ENCODE data around the gene TEKT5.

TEKT5 gene

DNA sequence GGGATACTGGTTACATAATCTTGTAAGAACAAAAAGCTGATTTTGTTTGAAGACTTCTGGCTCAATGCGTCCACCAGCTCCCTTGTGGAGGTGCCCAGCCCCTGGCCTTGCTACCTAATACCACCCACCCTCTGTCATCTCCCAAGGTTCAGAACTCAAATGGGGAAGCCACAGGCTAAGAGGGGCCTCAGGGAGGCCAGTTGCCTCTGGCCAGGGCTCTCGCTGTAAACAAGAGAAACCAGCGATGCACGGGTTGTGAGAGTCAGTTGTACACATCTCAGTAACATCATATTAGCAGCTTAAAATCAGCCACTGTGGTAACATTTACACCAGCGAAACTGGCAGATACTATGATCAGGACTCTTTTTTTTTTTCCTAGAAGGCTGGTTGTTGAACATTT lies 6.0 kb downstream of the TEKT5 start:
- DNase-seq = no peak

DNA sequence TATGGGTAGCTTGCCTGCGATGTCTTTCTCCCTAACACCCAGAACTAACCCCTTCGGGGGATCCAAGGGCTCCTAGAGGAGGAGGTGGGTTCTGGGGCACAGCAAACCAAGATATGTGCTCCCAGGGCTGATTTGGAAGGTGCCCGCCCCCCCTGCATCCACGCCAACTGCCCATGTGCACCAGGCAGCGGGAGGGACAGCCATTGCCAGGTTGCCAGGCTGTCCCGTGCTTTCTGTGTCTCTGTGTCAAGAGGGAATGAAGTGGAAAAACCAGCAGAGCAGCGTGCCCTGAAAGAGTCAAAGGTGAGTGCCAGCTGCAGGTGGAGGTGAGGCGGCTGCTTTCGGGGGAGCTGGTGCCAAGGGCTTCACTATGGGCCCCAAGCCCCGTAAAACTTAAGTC lies 6.4 kb downstream of the TEKT5 start:
- H3K9me3 ChIP-seq = no peaks in the 10 kb centered on the region
- no peaks in the 10 kb centered on the region for H3K36me3 ChIP-seq
- no peak for DNase-seq
- H3K27me3 ChIP-seq = no peaks in the 10 kb centered on the region
- H3K4me3 ChIP-seq (ENCODE audit: low read depth, low read length) = no peak overlapping the region
- TF ChIP-seq, protein P1, sequence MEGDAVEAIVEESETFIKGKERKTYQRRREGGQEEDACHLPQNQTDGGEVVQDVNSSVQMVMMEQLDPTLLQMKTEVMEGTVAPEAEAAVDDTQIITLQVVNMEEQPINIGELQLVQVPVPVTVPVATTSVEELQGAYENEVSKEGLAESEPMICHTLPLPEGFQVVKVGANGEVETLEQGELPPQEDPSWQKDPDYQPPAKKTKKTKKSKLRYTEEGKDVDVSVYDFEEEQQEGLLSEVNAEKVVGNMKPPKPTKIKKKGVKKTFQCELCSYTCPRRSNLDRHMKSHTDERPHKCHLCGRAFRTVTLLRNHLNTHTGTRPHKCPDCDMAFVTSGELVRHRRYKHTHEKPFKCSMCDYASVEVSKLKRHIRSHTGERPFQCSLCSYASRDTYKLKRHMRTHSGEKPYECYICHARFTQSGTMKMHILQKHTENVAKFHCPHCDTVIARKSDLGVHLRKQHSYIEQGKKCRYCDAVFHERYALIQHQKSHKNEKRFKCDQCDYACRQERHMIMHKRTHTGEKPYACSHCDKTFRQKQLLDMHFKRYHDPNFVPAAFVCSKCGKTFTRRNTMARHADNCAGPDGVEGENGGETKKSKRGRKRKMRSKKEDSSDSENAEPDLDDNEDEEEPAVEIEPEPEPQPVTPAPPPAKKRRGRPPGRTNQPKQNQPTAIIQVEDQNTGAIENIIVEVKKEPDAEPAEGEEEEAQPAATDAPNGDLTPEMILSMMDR (IDR thresholded peaks at IDR 0.05; ENCODE audit: low read depth, low read length) = no peak
- H3K4me1 ChIP-seq = no peaks in the 10 kb centered on the region

More for the DNA sequence above, 6.0 kb downstream of the TEKT5 start:
- no peaks in the 10 kb centered on the region for H3K36me3 ChIP-seq
- no peaks in the 10 kb centered on the region for H3K4me1 ChIP-seq
- H3K9me3 ChIP-seq = no peaks in the 10 kb centered on the region
- no peaks in the 10 kb centered on the region for H3K27me3 ChIP-seq
- TF ChIP-seq, protein P1 (IDR thresholded peaks at IDR 0.05; ENCODE audit: low read depth, low read length) = no peak
- no peak overlapping the region for H3K4me3 ChIP-seq (ENCODE audit: low read depth, low read length)

DNA sequence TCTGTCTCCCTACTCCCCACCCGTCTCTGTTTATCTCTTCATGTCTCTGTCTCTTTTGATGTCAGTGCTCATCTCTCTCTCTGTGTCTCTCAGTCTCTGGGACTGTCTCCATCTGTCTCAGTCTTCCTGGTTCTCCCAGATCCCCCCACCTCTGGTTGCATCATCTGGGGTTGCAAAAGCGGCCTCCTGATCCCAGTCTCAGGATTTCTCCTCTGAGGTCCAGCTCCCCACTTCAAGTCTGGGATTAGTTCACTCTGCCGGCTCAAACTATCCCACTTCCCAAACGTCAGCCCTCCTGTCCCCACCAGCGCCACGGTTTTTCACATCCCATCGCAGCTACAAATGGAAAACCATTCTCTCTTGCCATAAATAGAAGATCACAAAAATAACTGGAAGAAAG lies 9.0 kb downstream of the TEKT5 start:
- TF ChIP-seq, protein P1 (IDR thresholded peaks at IDR 0.05; ENCODE audit: low read depth, low read length) = no peak
- no peaks in the 10 kb centered on the region for H3K9me3 ChIP-seq
- no peaks in the 10 kb centered on the region for H3K27me3 ChIP-seq
- no peaks in the 10 kb centered on the region for H3K36me3 ChIP-seq
- H3K4me3 ChIP-seq (ENCODE audit: low read depth, low read length) = no peak overlapping the region
- H3K4me1 ChIP-seq = no peaks in the 10 kb centered on the region
- no peak for DNase-seq

DNA sequence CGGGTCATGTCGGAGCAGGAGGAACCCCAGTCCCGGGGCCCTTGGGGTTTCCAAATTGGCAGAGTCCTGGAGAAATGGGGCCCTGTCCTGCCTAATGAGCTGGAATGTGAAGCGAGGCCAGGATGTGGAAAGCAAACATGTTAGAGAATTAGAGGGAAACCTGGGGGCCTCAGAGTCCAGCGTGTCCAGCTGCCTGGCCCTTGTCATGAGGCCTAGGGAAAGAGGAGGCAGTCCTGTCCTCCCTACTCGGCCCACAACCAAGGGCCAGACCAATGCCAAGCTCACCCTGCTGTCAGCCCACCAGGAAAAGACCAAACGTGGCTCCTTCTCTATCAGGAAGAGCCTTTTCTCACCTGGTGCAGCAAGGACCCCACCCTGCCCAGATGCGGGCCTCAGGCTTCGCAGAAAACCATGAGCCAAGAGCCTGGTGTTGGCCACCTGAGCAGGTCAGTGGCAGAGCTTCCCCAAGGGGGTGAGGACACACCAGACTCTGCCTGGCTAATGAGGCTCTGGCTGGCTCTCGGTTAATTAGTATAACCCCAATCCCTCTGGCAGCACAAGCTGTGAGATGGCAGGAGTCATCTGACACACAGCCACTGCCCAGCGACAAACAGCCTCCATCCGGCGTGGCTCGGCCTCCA lies 10.1 kb downstream of the TEKT5 start:
- Histone ChIP-seq H3K27me3 (no peaks in the 10 kb centered on the region), H3K9me3 (no peaks in the 10 kb centered on the region), H3K4me1 (no peaks in the 10 kb centered on the region), H3K36me3 (no peaks in the 10 kb centered on the region), H3K4me3 (ENCODE audit: low read depth, low read length) (no peak overlapping the region)
- DNase-seq = no peak
- TF ChIP-seq, protein P1 (IDR thresholded peaks at IDR 0.05; ENCODE audit: low read depth, low read length) = no peak

DNA sequence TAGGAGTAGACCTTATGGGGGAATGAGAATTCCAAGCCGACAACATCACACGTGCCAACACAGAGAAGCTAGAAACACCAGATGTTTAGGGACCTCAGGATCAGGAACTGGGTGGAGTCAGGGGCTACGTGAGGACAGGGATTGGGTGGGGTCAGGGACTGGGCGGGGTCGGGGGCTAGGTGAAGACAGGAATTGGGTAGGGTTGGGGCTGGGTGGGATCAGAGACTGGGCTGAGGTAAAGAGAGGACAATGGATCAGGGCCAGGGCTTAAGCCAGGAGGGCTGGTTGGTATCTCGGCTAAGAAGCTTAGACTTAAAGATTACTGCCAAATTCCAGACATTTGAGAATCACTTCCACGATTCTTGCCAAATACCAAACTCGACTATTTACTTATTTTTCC lies 11.6 kb downstream of the TEKT5 start:
- H3K36me3 ChIP-seq = no peaks in the 10 kb centered on the region
- no peak for DNase-seq
- H3K9me3 ChIP-seq = no peaks in the 10 kb centered on the region
- H3K27me3 ChIP-seq = no peaks in the 10 kb centered on the region
- no peaks in the 10 kb centered on the region for H3K4me1 ChIP-seq
- no peak overlapping the region for H3K4me3 ChIP-seq (ENCODE audit: low read depth, low read length)
- TF ChIP-seq, protein P1 (IDR thresholded peaks at IDR 0.05; ENCODE audit: low read depth, low read length) = no peak

DNA sequence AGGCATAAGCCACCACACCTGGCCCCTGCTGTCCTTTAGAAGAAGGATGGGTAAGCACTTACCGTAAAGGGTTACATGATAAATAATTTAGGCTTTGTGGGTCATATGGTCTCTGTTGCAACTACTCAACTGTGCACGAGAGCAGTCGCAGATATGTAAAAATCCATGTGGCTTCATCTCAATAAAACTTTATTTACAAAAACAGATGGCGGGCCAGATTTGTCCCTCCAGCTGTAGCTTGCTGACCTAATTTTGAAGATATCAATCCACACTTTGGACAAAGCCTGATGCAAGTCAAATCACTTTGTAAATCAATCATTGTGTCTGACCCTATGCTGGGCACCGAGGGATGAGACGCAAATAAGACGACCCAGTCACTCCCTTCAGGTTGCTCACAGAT lies 12.1 kb downstream of the TEKT5 start:
- H3K4me3 ChIP-seq (ENCODE audit: low read depth, low read length) = no peak overlapping the region
- no peaks in the 10 kb centered on the region for H3K4me1 ChIP-seq
- H3K27me3 ChIP-seq = no peaks in the 10 kb centered on the region
- H3K9me3 ChIP-seq = no peaks in the 10 kb centered on the region
- DNase-seq = no peak
- TF ChIP-seq, protein P1 (IDR thresholded peaks at IDR 0.05; ENCODE audit: low read depth, low read length) = no peak
- H3K36me3 ChIP-seq = no peaks in the 10 kb centered on the region

Data from BE2C (cell line).